ENCODE results near the gene PDZK1IP1. TPM values are rescaled to one million over a fixed set of nuclear protein-coding genes. Genes with fewer than 3 reads are reported as not detected.
A peak's percentile ranks its signal among the peaks of the same experiment; 100 is the strongest.

PDZK1IP1 gene
- total RNA-seq, 4 donors from 2014 or later = 121 to 267 (median 125) TPM

GRCh38 chr1:47186267-47187185, 3.3 kb downstream of the PDZK1IP1 start:
- intact Hi-C loops (cut with DNase I; ENCODE audit: low total_unique reads) = no loop called here
- H3K4me3 ChIP-seq (ENCODE audit: low read depth, poor library complexity, severe bottlenecking) = no peak overlapping the region
- TF ChIP-seq POLR2A (IDR thresholded peaks at IDR 0.05) (no peak), CTCF (IDR thresholded peaks at IDR 0.05) (no peak)
- peak; percentile 10 to 82 for DNase-seq (ENCODE audit: low spot score in 2 of 2)
- WGBS, 2 donors = 93% methylated on average over 13 of the region's 13 CpGs

DNA sequence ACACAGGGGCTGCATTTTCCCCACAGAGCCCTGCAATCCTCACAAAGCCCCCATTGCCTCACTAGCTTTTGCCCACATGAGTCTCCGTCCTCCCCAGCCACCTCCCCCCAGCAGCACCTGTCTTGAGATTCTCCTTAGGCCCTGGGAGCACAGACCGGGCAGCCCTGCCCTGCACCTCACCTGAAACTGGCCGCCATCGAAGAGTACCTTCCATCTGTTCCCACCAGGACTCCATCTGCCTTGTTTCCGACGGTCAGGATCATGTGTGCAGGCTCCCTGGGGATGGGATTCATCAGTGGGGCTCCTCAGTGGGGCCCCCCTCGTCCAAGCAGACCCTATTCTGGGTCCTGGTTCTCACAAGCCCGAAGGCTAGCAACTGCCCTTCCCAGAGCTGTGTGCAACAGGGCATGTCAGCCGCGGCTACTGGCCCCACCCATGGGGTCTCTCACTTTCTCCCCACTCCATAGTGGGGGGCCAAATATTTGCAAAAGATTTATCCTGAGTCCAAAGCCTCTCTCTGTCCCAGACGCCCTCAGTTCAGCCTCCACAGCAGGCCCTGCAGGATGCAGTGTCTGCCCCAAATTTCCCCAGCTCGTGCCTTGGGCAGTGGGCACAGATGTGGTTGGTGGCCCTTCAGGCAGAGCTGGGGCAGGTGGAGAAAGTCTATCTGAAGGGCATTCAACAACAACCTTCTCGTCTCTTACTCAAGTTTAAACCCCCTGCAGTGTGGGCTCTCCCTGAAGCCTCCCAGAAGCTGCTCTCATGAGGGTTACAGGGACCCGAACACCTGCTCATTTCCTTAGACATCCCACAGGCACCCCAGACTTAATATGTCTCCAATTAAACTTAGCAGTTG, 4.8 kb downstream of the PDZK1IP1 start:
- WGBS, 2 donors = 81 to 87% methylated on average over 13 to 14 of the region's 14 CpGs
- peak in 1 of 2 donors; percentile 74 for DNase-seq (ENCODE audit: low spot score in 2 of 2)
- no peak for TF ChIP-seq POLR2A (IDR thresholded peaks at IDR 0.05)
- H3K4me3 ChIP-seq (ENCODE audit: low read depth, poor library complexity, severe bottlenecking) = no peak overlapping the region
- intact Hi-C loops (cut with DNase I; ENCODE audit: low total_unique reads) = loop anchor here (5.0 kb wide), 2 partner anchors 242 to 537 kb away; no protein-coding TSS in a partner anchor

DNA sequence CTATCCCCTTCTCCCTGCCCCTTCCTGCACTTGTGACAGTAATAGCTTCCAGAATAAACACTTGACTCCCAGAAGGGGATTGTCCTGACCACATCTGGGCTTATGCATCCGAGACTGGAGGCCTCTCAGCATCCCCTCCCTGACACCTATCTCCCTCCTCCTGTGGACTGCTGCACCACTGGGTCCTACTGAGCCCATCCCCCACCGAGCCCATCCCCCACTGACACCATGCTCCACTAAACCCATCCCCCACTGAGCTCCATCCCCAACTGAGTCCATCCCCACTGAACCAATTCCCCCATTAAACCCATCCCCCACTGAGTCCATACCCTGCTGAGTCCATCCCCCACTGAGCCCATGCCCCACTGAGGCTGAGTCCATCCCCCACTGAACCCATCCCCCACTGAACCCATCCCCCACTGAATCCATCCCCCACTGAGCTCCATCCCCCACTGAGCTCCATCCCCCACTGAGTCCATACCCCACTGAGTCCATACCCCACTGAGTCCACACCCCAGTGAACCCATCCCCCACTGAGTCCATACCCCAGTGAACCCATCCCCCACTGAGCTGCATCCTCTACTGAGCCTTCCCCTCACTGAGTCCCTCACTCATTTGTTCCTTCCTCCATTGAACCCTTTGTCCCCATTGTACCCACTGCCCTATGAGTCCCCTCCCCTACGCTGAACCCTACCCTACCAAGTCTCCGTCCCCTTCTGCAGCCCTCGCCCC, 5.6 kb downstream of the PDZK1IP1 start:
- no peak overlapping the region for H3K4me3 ChIP-seq (ENCODE audit: low read depth, poor library complexity, severe bottlenecking)
- no peak for DNase-seq (ENCODE audit: low spot score in 2 of 2)
- TF ChIP-seq POLR2A (IDR thresholded peaks at IDR 0.05) (no peak), CTCF (IDR thresholded peaks at IDR 0.05) (no peak)
- WGBS, 2 donors = 81 to 83% methylated on average over 5 of the region's 5 CpGs
- intact Hi-C loops (cut with DNase I; ENCODE audit: low total_unique reads) = loop anchor here (5.0 kb wide), 2 partner anchors 243 to 538 kb away; no protein-coding TSS in a partner anchor

- no peak overlapping the region for H3K4me3 ChIP-seq (ENCODE audit: low read depth, poor library complexity, severe bottlenecking)
- WGBS, 2 donors = 73 to 84% methylated on average over 9 to 11 of the region's 11 CpGs
- intact Hi-C loops (cut with DNase I; ENCODE audit: low total_unique reads) = loop anchor here (5.0 kb wide), 2 partner anchors 244 to 539 kb away; no protein-coding TSS in a partner anchor
- no peak for TF ChIP-seq CTCF (IDR thresholded peaks at IDR 0.05)
- no peak for DNase-seq (ENCODE audit: low spot score in 2 of 2)
Observed at GRCh38 chr1:47183308-47184089, 6.3 kb downstream of the PDZK1IP1 start.

GRCh38 chr1:47182676-47183235, 7.1 kb downstream of the PDZK1IP1 start:
- intact Hi-C loops (cut with DNase I; ENCODE audit: low total_unique reads) = loop anchor here (5.0 kb wide), 2 partner anchors 245 to 540 kb away; no protein-coding TSS in a partner anchor
- WGBS, 2 donors = 65 to 67% methylated on average over 7 of the region's 7 CpGs
- TF ChIP-seq CTCF (IDR thresholded peaks at IDR 0.05) (no peak), POLR2A (IDR thresholded peaks at IDR 0.05) (no peak)
- no peak for DNase-seq (ENCODE audit: low spot score in 2 of 2)
- H3K4me3 ChIP-seq (ENCODE audit: low read depth, poor library complexity, severe bottlenecking) = no peak overlapping the region

All from lower leg skin (tissue), 4 donors.